Inflammatory macrophage (primary cell): ENCODE data around the gene ARPP21.
"Not testable (repeated sequence)": the region's sequence is repeated elsewhere in the genome, so short reads cannot be mapped to it uniquely, and the experiment has no call there.

Experiments used
- DNase-seq, 2 donors: peaks; one replicate each; pipeline ENCODE4 v3.0.0-alpha.2; 2020 to 2022

ARPP21 gene

DNA sequence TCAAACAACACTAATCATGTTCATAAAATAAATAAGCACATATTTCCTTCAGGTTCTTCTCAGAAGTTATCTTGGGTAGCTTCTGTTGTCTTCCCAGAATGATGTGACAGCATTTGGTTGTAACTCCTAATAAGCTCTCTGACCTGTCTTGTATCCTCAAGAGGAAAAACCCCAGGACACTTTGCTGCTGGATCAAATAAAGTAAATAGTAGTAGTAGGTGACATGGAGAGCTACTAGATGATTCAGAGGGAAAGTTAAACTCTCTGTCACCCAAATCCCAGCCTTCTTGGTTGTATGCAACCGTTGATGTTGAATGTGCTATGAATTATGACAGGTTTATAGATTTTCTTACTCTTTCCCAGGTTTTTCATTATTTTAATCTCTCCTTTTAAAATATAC lies 143.0 kb downstream of the ARPP21 start:
- no peak for DNase-seq

DNA sequence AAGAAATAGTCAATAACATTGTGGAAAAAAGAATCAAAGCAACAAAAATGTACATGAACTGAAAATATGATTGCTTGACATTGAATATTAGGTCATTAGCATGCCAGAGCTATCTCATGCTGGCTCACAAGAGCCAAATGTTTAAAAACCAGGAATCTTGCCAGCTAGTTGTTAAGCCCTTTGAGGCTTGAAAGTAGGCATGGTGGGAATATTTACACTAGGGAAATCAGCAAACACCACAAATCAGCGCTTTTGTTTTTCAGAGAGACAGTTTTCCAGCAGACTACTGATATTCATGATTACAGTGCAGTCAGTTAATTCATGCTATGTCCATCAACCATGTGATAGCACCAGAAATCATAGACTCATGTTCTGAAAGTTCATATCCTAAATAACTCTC lies 144.8 kb downstream of the ARPP21 start:
- no peak for DNase-seq

DNA sequence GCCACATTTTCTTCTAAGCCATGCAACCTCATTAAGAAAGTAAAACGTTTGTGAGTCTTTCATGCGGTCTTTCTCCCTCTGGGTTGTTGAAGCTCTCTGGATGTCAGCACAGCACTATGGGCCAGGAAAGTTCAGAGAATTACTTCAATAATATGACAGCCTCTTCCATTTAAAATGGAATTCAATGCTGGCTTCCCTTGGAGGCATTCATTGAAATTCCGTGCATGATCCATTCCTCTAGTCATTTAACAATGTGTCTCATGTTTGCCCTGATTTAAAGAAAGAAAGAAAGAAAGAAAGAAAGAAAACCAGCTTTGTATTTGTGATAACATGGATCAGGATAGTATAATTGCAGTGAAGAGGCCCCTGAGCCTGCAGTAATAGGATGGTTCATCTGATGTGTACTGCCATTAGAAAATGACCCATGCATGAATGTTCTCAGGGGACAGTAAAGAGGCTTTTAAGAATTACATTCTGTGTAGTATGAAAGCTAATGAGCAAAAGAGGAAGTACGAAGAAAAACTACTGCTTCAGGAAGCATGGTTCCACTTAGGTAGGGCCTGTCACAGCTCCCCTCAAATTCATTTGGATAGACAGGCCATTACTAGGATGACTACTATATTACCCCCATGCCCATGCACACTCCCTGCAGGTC lies 146.0 kb downstream of the ARPP21 start:
- no peak for DNase-seq

DNA sequence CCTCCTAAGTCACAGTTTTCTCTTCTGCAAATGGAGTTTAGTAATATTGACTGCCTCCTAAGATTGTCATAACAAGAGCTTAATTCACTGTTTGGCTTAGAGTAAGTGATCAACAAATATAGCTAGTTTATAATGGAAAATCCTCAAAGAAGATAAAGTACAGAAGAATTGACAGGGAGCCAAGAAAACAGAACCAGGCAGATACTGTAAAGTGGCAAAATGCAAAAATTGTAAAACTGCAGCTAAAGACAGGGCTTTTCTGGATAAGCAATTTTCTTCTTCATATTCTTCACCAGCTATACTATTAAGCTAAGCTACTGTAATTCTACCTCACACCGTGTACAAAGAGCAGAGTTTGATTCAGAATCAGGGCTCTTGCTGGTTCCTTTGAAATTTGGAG lies 148.6 kb downstream of the ARPP21 start:
- no peak for DNase-seq

DNA sequence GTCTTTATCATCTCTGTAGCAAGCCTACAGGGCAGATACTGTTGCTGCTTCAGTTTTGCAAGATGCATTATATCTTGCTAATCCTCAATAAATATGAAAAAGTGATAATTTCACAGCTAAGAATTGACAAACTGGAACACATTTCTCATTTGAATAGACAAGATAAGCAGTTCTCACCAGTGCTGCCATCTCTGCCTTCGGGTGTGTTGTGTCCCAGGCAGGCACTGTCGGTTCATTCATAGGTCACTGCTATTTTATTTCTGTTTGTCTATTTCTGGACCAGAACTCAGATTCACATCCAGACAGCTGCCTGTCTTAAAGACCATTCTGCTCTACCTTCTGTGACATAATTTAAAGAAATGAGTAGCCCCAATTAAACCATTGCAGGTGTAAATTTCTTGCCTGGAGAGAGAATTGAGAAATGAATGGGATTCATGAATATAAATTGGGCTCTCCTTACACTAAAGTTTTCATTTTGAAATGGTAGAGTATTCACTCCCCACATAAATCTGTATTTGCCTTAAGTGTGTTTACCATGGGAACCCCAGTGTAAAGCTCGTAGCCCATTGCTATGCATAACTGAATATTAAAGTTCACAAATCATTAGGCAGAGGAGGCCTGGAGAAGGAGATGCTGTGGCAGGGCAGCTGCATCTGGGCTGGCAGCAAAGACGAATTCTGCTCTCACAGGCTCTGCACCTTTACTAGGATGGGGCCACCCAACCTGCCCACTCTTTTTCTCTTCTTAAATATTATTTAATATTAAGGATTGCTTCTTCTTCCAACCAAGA lies 149.9 kb downstream of the ARPP21 start:
- no peak for DNase-seq

DNA sequence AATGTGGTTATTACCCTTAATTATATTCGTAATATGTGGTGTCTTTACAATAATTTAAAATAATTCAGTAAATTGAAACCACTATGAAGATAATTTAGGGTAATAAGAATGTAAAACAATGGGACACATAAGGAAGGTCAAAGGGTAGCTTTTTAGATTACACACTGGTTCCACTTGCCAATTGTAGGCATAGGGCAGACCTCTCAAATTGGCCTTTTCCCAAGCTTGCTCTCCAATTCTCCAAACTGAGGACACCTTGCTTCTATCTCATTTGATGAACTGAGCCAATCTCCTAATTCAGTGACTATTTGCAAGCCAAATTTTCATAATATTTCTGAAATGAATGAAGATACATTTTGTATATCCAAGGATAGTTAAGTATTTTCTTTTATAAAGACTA lies 151.4 kb downstream of the ARPP21 start:
- DNase-seq, result no peak

DNA sequence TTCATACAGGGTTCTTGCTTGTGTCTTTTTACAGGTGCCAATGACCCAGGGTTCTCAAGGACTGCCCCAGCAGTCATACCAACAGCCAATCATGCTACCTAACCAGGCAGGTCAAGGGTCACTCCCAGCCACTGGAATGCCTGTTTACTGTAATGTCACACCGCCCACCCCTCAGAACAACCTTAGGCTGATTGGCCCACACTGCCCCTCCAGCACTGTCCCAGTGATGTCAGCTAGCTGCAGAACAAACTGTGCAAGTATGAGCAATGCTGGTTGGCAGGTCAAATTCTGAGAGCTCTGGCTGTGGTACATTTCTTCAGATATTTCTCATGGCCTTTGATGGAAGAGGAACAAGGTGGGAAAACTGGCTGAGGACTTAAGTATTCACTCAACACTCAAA lies 154.3 kb downstream of the ARPP21 start:
- DNase-seq, result no peak

DNA sequence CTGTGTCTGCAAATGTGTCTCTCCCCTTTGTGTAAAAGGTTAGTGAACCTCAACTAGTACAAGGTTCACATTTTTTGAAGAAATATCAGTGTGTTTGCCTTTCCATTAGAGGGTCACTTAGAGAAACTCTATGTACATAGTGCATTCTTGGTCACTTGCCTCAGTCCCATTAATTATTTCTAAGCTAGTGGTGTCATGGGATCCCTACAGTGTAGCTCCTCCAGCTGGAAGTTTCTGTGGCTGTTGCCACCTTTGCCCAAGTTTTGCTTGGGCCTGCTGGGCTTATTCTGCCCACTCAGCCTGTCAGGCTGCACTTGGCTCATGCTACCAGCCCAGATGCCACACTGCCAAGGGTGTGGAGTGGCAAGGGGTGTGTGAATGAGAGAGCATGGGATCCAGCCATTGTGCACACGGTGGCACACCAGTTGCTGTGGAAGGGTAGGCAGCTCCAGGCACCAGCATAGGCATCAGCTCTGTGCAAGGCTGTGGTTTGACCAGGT lies 161.7 kb downstream of the ARPP21 start:
- no peak for DNase-seq

DNA sequence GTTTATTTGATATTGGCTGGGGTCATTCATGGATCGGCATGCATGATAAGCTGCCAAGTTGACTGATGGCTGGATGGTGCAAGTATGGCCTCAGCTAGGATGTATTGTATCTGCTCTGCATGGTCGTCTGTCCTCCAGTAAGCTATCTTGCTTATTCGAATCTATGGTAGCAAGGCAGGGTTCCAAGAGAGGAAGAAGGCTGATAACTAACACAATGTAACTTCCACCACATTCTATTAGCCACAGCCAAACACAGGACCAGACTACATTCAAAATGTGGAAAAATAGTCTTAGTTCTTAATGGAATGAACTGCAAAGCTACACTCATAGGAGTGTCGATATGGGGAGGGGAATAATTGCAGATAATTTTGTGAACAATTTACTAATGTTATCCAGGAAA lies 175.2 kb downstream of the ARPP21 start:
- no peak for DNase-seq

DNA sequence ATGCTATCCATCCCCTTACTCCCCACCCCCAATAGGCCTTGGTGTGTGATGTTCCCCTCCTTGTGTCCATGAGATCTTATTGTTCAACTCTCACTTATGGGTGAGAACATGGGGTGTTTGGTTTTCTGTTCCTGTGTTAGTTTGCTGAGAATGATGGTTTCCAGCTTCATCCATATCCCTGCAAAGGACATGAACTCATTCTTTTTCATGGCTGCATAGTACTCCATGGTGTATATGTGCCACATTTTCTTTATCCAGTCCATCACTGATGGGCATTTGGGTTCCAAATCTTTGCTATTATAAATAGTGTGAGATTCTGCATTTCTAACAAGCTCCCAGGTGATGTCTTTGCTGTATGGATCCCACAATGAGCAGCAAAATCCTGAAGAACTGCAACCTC lies 176.5 kb downstream of the ARPP21 start:
- DNase-seq, result not testable (repeated sequence)

DNA sequence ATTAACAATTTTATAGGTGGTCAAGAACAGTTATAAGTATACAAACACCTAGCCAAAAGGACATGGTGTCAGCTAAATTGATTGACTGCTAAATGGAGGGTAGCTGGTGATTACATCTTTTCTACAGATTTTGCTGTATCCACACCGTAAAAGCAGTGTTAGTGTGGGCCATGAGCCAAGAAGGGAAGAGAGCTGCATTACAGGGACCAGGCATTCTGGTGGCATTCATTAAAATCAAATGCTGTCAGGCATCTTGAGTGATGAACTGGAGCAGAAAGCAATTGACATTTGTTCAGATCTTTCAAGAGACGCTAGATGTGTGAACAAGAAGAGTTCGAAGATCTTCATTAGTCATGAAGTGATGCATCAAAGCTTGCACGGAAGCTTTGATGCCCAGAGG lies 177.9 kb downstream of the ARPP21 start:
- DNase-seq, result no peak

DNA sequence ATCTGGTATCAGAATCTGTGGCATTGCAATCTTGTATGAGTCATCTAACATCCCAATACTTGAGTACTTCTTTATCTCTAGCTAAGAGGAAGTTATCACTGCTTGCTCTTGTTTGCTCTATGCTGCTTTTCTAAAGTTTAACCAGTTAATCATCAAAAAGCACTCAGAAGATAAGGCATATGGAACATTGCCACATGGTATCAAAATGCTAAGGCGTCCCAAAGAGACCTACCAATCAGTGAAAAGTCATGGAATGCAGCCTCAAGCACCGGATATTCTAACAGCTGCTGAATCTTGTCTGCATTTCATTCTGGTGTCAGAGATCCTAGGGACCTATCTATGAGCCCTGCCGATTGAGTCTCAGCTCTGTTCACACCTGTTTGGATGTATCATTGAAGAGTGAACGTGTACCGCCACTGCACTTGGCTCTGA lies 192.8 kb downstream of the ARPP21 start:
- DNase-seq, result no peak
